Mammary epithelial cell (primary cell): ENCODE measurements around the gene KCNQ5.

Experiments
- CTCF ChIP-seq, 2 donors: IDR thresholded peaks in 1 of 2; conservative IDR thresholded peaks in 1 of 2; 2 replicates each; pipeline ENCODE4 v1.5.1; 2011 to 2012; ENCODE audit warnings: inconsistent platforms in 2 of 2, low read length in 2 of 2, mild to moderate bottlenecking in 2 of 2, control low read depth in 1 of 2, low read depth in 1 of 2; ENCODE audit not compliant: insufficient read depth in 1 of 2; ENCODE audit errors: extremely low read depth in 1 of 2
- EZH2 ChIP-seq: IDR thresholded peaks from 2 replicates; pipeline ENCODE4 v1.6.1; 2012; ENCODE audit warnings: low read length, inconsistent platforms, borderline replicate concordance

GRCh38 chr6:73073238-73073637 lies 451.4 kb downstream of the KCNQ5 start:
- TF ChIP-seq EZH2 (no peak), CTCF (conservative IDR thresholded peaks at IDR 0.05 in 1 of 2, IDR thresholded peaks at IDR 0.05 in 1 of 2; ENCODE audit: extremely low read depth in 1 of 2, insufficient read depth in 1 of 2, low read depth in 1 of 2, low read length in 2 of 2) (no peak)
